Loucy (cell line): Measurements from ENCODE around the gene TP73.

Experiments used
- H2AFZ ChIP-seq: fragments of 200-600 bp; sonication (generic); 2 replicates; pipeline ENCODE4 v1.6.0; 2016; ENCODE audit warnings: antibody characterized with exemption, mild to moderate bottlenecking, low read length, moderate library complexity
- H3F3A ChIP-seq: fragments of 200-600 bp; 2 replicates; pipeline ENCODE4 v1.6.0; 2016; ENCODE audit warnings: antibody characterized with exemption, low read depth, mild to moderate bottlenecking
- H3K27me3 ChIP-seq: fragments of 200-600 bp; sonication (generic); 2 replicates; pipeline ENCODE4 v1.6.1; 2014; ENCODE audit warnings: low read length, mild to moderate bottlenecking; ENCODE audit not compliant: insufficient read depth, poor library complexity, severe bottlenecking
- H3K36me3 ChIP-seq: fragments of 200-600 bp; sonication (generic); 2 replicates; pipeline ENCODE4 v1.6.1; 2016; ENCODE audit warnings: low read length; ENCODE audit not compliant: insufficient read depth
- H3K4me1 ChIP-seq: fragments of 200-600 bp; sonication (generic); 2 replicates; pipeline ENCODE4 v1.5.1; 2014; ENCODE audit warnings: low read length, mild to moderate bottlenecking; ENCODE audit not compliant: insufficient read depth, poor library complexity, severe bottlenecking
- H3K4me2 ChIP-seq: fragments of 200-600 bp; sonication (generic); 2 replicates; pipeline ENCODE4 v1.6.0; 2014; ENCODE audit warnings: antibody characterized with exemption, low read length, low read depth, mild to moderate bottlenecking; ENCODE audit not compliant: poor library complexity, severe bottlenecking
- H3K4me3 ChIP-seq: fragments of 200-600 bp; sonication (generic); 2 replicates; pipeline ENCODE4 v1.5.1; 2014; ENCODE audit warnings: low read length, mild to moderate bottlenecking, mixed read lengths; ENCODE audit not compliant: poor library complexity, severe bottlenecking
- H3K79me2 ChIP-seq: fragments of 200-600 bp; sonication (generic); 2 replicates; pipeline ENCODE4 v1.6.1; 2014; ENCODE audit warnings: low read length; ENCODE audit not compliant: insufficient read depth
- H3K9ac ChIP-seq: fragments of 200-600 bp; sonication (generic); 2 replicates; pipeline ENCODE4 v1.6.0; 2014; ENCODE audit warnings: mild to moderate bottlenecking, low read depth, low read length, moderate library complexity; ENCODE audit not compliant: poor library complexity, severe bottlenecking
- H3K9me2 ChIP-seq: fragments of 200-600 bp; sonication (generic); replicated peaks from 2 replicates; pipeline ENCODE4 v1.6.1; 2016; ENCODE audit warnings: low read depth, low read length, mixed read lengths
- H3K9me3 ChIP-seq: fragments of 200-600 bp; sonication (generic); 2 replicates; pipeline ENCODE4 v1.6.1; 2014; ENCODE audit warnings: mild to moderate bottlenecking, antibody characterized with exemption, low read length, low read depth; ENCODE audit not compliant: insufficient read depth
- H4K20me1 ChIP-seq: fragments of 200-600 bp; sonication (generic); 2 replicates; pipeline ENCODE4 v1.6.0; 2014; ENCODE audit warnings: antibody characterized with exemption, low read length, mild to moderate bottlenecking; ENCODE audit not compliant: insufficient read depth, poor library complexity, severe bottlenecking
- EZH2phosphoT487 ChIP-seq: fragments of 200-600 bp; IDR thresholded peaks from 2 replicates; pipeline ENCODE4 v1.6.1; 2018; ENCODE audit warnings: antibody characterized with exemption, mild to moderate bottlenecking, moderate library complexity, borderline replicate concordance
- TF ChIP-seq, protein P1 (sequence below): fragments of 200-600 bp; sonication (generic); conservative IDR thresholded peaks from 2 replicates; pipeline ENCODE4 v1.5.1; 2014; ENCODE audit warnings: mild to moderate bottlenecking, antibody characterized with exemption, low read length

The TP73 gene

DNA sequence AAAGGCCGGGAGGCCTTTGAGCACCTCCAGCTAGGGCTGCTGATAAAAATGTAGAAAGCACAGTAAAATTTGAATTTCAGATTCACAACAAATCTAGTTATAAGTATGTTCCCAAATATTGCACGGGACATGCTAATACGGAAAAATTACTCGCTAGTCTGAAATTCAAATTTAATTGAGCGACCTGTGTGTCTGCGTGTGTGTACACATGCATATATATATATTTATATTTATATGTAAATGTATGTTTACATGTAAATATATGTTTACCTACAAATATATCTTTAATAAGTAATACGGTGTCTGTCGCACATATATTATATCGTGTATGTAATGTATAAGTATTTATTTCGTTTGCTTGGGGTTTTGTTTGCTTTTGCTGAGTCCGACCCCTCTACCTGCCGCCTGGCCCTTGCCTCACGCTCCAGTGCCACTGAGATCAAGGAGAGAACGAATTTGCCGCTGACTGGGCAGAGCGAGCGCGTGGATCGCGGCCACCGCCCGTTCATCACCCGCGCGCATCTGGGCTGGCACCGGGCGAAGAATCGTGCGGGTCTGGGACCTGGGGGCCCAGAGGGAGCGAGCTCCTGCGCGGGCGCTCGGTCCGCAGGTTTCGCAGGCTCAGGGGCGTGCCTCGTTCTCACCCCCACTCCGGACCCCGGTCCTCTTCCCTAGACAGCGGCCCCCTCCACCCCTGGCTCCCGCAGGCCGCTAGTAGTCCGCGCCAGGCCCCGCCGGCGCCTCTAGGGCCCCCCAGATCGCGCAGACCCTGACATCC is 1.9 kb upstream of the TP73 start:
- Histone ChIP-seq H3F3A (no peaks in the 10 kb centered on the region), H3K27me3 (no peaks in the 10 kb centered on the region), H3K4me3 (peak overlapping the region; percentile 87), H3K36me3 (no peaks in the 10 kb centered on the region), H2AFZ (0 out of 2 replicates have a peak overlapping the region, but pooled peaks have one; percentile 44), H4K20me1 (no peaks in the 10 kb centered on the region), H3K9me2 (no peaks in the 10 kb centered on the region), H3K4me1 (peaks cover 27% of the 10 kb centered on the region), H3K4me2 (peak overlapping the region; percentile 30), H3K9ac (no peak overlapping the region), H3K79me2 (peaks cover 25% of the 10 kb centered on the region), H3K9me3 (no peaks in the 10 kb centered on the region)
- TF ChIP-seq, protein P1, sequence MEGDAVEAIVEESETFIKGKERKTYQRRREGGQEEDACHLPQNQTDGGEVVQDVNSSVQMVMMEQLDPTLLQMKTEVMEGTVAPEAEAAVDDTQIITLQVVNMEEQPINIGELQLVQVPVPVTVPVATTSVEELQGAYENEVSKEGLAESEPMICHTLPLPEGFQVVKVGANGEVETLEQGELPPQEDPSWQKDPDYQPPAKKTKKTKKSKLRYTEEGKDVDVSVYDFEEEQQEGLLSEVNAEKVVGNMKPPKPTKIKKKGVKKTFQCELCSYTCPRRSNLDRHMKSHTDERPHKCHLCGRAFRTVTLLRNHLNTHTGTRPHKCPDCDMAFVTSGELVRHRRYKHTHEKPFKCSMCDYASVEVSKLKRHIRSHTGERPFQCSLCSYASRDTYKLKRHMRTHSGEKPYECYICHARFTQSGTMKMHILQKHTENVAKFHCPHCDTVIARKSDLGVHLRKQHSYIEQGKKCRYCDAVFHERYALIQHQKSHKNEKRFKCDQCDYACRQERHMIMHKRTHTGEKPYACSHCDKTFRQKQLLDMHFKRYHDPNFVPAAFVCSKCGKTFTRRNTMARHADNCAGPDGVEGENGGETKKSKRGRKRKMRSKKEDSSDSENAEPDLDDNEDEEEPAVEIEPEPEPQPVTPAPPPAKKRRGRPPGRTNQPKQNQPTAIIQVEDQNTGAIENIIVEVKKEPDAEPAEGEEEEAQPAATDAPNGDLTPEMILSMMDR: no peak
- no peak for TF ChIP-seq EZH2phosphoT487

DNA sequence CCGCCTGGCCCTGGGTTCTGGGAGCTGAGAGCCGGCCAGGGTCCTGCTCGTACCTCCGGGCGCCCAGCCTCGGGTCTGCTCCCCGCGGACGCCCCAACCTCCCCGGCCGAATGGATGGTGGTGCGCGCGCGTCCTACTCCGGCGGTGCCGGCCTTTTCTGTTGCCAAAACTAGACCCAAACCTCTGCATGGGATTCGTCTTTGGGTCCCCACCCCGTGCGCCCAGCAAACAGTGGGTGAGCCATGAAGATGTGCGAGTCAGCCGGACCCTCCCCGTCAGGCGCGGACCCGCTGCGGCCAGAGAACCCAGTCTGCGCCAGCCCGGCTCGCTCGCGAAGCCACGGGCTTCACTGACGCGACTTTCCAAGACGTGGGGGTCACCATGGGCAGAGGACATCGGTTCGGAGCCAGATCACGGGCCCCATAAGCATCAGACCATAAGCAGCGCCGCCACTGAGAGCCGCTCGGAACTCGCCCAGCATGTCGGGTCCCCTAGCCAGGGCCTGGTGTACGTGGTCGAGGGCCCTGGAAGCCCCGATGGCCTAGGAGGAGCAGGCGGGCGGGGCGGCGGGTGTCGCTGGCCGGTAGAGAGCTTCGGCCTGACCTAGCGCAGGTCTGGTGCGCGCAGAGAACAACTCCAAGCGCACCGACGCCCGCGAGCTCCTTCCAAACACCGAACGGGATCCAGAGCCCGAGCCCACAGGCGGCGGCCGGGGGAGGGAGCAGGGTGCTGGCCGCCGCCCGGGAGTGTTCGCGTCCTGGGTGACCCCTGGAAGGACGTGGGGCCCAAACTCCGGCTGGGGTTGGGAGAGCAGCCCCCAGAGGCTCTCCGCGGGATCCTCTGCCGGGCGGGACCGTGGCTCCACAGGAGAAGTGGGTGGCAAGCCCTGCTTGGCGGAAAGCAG is 1.0 kb upstream of the TP73 start:
- Histone ChIP-seq H3K9me3 (no peaks in the 10 kb centered on the region), H3K79me2 (peaks cover 25% of the 10 kb centered on the region), H3K36me3 (no peaks in the 10 kb centered on the region), H3K27me3 (no peaks in the 10 kb centered on the region), H3K4me2 (no peak overlapping the region), H4K20me1 (no peaks in the 10 kb centered on the region), H3K4me3 (no peak overlapping the region), H3K9me2 (no peaks in the 10 kb centered on the region), H3K9ac (no peak overlapping the region), H3F3A (no peaks in the 10 kb centered on the region), H2AFZ (no peak overlapping the region), H3K4me1 (peaks cover 27% of the 10 kb centered on the region)
- TF ChIP-seq EZH2phosphoT487: no peak
- TF ChIP-seq, protein P1: no peak

DNA sequence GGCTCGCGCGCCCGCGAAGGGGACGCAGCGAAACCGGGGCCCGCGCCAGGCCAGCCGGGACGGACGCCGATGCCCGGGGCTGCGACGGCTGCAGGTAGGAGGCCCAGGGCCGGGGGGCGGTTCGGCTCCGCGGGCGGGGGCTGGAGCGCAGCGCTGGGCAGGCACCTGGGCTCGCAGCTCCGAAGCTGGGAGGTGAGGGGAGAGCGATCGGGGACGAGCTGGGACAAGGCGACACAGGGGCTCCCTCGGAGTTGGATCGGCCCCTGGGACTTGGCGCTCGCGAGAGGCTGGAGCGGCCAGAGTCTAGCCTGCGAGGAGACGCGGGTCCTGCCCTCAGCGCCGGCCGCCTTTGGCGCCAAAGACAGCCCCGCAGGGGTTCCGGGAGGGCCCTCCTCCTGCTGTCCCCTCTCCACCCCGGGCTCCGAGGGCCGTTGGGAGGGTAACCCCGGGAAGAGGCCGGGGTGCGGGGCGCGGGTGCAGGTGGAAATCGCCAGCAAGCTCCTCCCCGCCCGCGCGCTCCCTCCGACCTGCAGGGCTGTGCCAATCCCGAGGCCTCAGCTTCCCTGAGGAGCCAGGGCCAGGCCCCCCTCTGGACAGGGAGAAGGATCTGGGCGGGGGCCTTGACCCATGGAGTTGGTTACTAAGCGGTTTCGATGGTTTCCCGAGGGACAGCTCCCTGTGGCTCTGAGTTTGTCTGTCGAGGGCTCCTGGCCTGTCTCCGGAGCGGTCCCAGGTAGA is 401 bp downstream of the TP73 start:
- Histone ChIP-seq H3K79me2 (peaks cover 21% of the 10 kb centered on the region), H3K4me1 (peaks cover 18% of the 10 kb centered on the region), H3K9me2 (no peaks in the 10 kb centered on the region), H3K27me3 (no peaks in the 10 kb centered on the region), H3F3A (no peaks in the 10 kb centered on the region), H3K9me3 (no peaks in the 10 kb centered on the region), H3K9ac (no peak overlapping the region), H3K4me2 (no peak overlapping the region), H3K36me3 (no peaks in the 10 kb centered on the region), H2AFZ (no peak overlapping the region), H4K20me1 (no peaks in the 10 kb centered on the region), H3K4me3 (no peak overlapping the region)
- TF ChIP-seq EZH2phosphoT487: no peak
- TF ChIP-seq, protein P1: no peak
